PFSK-1 (cell line): ENCODE data around the gene EPHA8.

Experiments
- FOXP2 ChIP-seq: optimal IDR thresholded peaks from 2 replicates; pipeline ENCODE3; 2011; ENCODE audit warnings: borderline replicate concordance, control low read depth, inconsistent platforms; ENCODE audit not compliant: insufficient read depth; ENCODE audit errors: extremely low read length, extremely low read depth
- POLR2AphosphoS5 ChIP-seq: IDR thresholded peaks from 2 replicates; pipeline ENCODE4 v1.6.1; 2012; ENCODE audit warnings: low read depth, mild to moderate bottlenecking, control low read depth, low read length, moderate library complexity
- SIN3A ChIP-seq: IDR thresholded peaks from 2 replicates; pipeline ENCODE4 v1.6.1; 2012; ENCODE audit warnings: mild to moderate bottlenecking, low read length, moderate library complexity, borderline replicate concordance; ENCODE audit not compliant: insufficient read depth
- TAF1 ChIP-seq: IDR thresholded peaks from 2 replicates; pipeline ENCODE4 v1.6.1; 2012; ENCODE audit warnings: low read length, control low read depth, borderline replicate concordance; ENCODE audit not compliant: insufficient read depth
- TF ChIP-seq, protein P1 (sequence below), 2 experiments: IDR thresholded peaks; 2 replicates each; pipeline versions ENCODE4 v1.6.1 to v1.8.0; 2011 to 2012; ENCODE audit warnings: low read depth in 2 of 2, low read length in 2 of 2, control low read depth in 1 of 2, inconsistent platforms in 1 of 2, mild to moderate bottlenecking in 1 of 2, moderate library complexity in 1 of 2; ENCODE audit not compliant: insufficient read depth in 1 of 2

Gene EPHA8

DNA sequence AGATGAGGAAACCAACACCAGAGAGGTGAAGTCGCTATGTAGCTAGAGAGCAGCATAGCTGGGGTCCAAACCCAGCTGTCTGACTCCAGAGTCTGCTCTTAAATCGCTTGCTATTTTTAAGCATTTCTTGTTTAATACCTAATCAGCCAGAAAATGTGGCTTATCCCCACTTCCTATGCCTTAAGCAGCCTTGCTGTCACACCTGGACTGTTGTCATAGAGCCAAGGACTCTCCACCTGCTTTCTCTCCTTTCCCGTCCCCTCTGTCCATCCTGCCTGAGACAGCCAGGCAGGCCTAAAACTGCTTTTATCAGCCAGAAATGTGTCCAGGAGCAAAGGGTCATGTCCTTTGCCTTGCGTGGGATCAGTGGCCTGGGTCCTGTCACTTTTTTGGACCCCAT, 28.3 kb upstream of the EPHA8 start:
- TF ChIP-seq FOXP2 (no peak), SIN3A (no peak), TAF1 (no peak), POLR2AphosphoS5 (no peak)
- TF ChIP-seq, protein P1, sequence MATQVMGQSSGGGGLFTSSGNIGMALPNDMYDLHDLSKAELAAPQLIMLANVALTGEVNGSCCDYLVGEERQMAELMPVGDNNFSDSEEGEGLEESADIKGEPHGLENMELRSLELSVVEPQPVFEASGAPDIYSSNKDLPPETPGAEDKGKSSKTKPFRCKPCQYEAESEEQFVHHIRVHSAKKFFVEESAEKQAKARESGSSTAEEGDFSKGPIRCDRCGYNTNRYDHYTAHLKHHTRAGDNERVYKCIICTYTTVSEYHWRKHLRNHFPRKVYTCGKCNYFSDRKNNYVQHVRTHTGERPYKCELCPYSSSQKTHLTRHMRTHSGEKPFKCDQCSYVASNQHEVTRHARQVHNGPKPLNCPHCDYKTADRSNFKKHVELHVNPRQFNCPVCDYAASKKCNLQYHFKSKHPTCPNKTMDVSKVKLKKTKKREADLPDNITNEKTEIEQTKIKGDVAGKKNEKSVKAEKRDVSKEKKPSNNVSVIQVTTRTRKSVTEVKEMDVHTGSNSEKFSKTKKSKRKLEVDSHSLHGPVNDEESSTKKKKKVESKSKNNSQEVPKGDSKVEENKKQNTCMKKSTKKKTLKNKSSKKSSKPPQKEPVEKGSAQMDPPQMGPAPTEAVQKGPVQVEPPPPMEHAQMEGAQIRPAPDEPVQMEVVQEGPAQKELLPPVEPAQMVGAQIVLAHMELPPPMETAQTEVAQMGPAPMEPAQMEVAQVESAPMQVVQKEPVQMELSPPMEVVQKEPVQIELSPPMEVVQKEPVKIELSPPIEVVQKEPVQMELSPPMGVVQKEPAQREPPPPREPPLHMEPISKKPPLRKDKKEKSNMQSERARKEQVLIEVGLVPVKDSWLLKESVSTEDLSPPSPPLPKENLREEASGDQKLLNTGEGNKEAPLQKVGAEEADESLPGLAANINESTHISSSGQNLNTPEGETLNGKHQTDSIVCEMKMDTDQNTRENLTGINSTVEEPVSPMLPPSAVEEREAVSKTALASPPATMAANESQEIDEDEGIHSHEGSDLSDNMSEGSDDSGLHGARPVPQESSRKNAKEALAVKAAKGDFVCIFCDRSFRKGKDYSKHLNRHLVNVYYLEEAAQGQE (IDR thresholded peaks at IDR 0.05; ENCODE audit: insufficient read depth in 1 of 2, low read depth in 2 of 2, low read length in 2 of 2), result no peak

DNA sequence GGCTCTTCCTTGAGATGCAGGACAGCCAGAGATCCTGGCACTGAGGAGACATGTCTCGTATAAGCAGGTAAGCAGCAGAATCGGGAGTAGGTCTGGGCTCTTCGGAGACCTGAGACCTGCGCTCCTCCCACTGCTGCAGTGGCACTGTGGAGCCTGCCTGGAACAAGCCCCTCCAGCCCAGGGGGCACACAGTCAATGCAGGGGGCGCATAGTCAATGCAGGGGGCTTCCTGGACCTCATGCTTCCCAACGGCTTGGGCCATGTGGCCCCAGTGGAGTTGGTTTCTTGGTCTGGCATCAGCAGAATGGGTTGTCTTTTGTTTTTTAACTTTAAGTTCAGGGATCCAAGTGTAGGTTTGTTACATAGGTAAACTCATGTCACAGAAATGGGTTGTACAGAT, 27.9 kb upstream of the EPHA8 start:
- TF ChIP-seq SIN3A (no peak), TAF1 (no peak), POLR2AphosphoS5 (no peak), FOXP2 (no peak)
- TF ChIP-seq, protein P1 (IDR thresholded peaks at IDR 0.05; ENCODE audit: insufficient read depth in 1 of 2, low read depth in 2 of 2, low read length in 2 of 2), result no peak

DNA sequence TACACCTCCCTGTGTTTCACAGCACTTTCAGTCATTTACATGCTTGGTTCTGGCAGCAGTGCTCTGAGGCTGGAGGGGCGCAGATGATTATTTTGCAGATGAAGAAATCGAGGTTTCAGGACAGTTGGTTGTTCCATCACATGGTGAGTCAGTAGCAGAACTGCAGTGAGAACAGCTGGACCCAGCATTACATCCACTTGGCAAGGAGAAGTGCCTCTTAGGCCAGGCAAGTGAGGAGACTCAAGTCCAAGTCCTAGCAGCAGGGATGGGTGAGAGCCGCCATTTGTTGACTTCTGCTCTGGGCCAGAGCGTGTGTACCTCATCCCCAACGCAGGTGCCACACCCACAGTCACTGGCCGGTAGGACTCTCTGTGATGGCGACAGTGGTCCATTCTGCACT, 26.8 kb upstream of the EPHA8 start:
- TF ChIP-seq, protein P1 (IDR thresholded peaks at IDR 0.05; ENCODE audit: insufficient read depth in 1 of 2, low read depth in 2 of 2, low read length in 2 of 2), result no peak
- TF ChIP-seq TAF1 (no peak), POLR2AphosphoS5 (no peak), FOXP2 (no peak), SIN3A (no peak)

DNA sequence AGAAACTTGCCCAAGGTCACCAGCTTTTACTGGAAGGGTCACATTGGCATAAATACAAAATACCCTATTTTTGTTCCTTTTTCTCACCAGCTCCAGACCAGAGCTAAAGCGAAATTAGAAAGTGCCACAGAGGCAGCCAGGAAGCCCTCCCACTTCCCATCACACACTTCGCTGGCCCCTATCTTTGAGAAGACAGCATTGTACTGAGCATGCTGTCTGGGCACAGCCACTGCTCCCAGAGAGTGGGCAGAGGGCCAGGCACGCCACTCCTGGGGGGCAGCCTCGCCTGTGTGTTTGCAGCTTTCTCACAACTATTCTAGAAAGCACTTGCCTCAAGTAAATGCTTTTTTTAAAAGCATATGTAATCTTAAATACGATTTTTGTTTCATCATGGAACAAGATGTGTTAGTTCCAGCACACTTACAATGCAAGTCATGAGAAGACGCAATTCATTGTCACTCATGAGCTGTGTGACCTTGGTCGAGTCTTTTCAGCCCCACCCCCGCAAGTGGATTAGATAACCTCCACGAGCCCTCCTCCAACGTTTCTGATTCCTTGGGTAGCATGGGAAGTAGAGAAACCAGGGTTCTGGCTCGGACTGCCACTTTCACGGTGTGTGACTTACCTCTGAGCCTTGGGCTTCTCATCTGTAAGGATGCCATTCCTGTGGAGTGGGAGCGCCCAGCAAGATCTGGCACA, 25.7 kb upstream of the EPHA8 start:
- TF ChIP-seq POLR2AphosphoS5, result no peak
- TF ChIP-seq FOXP2, result no peak
- TF ChIP-seq, protein P1 (IDR thresholded peaks at IDR 0.05; ENCODE audit: insufficient read depth in 1 of 2, low read depth in 2 of 2, low read length in 2 of 2), result no peak
- TF ChIP-seq TAF1, result no peak
- no peak for TF ChIP-seq SIN3A
